ENCODE data around the gene TBC1D9. TPM values are rescaled to one million over a fixed set of nuclear protein-coding genes. Genes with fewer than 3 reads are reported as not detected.

Gene TBC1D9
- total and polyA plus RNA-seq, 2 of the 13 experiments (the other 11 are each of a cell fraction or from before 2014, with no cell fraction given): 11.9 to 12.2 TPM

- Histone ChIP-seq H3K79me2 (ENCODE audit: insufficient read depth, low read length) (no peaks in the 10 kb centered on the region), H3K4me3 (replicated peaks in 1 of 3; ENCODE audit: insufficient read depth in 1 of 3, low read depth in 2 of 3, low read length in 3 of 3) (no peak overlapping the region), H3K9ac (ENCODE audit: insufficient read depth, low read depth, low read length) (no peak overlapping the region), H3K36me3 (replicated peaks in 1 of 2; ENCODE audit: control insufficient read depth in 1 of 2, insufficient read depth in 2 of 2, low read length in 2 of 2) (peaks cover 4 to 39% of the 10 kb centered on the region in 2 experiments; a peak in 4 of 5 replicates), H3K27me3 (ENCODE audit: control insufficient read depth in 1 of 2, insufficient read depth in 2 of 2, low read length in 2 of 2) (no peaks in the 10 kb centered on the region), H4K20me1 (ENCODE audit: insufficient read depth, low read length) (no peaks in the 10 kb centered on the region), H3K27ac (ENCODE audit: extremely low read length, insufficient read depth, low read length) (no peak overlapping the region), H3K9me3 (ENCODE audit: low read length) (no peaks in the 10 kb centered on the region), H3K4me1 (ENCODE audit: insufficient read depth, low read length) (peaks cover 3% of the 10 kb centered on the region), H3K4me2 (ENCODE audit: low read depth, low read length) (no peak overlapping the region), H2AFZ (ENCODE audit: low read length) (no peak overlapping the region)
- FAIRE-seq: no peak
- WGBS (ENCODE audit: low lambda C conversion rate): 90% methylated on average over 3 of the region's 3 CpGs
- no peak for ATAC-seq
- TF ChIP-seq, protein P1, sequence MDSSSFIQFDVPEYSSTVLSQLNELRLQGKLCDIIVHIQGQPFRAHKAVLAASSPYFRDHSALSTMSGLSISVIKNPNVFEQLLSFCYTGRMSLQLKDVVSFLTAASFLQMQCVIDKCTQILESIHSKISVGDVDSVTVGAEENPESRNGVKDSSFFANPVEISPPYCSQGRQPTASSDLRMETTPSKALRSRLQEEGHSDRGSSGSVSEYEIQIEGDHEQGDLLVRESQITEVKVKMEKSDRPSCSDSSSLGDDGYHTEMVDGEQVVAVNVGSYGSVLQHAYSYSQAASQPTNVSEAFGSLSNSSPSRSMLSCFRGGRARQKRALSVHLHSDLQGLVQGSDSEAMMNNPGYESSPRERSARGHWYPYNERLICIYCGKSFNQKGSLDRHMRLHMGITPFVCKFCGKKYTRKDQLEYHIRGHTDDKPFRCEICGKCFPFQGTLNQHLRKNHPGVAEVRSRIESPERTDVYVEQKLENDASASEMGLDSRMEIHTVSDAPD (CRISPR knock-in tag; IDR thresholded peaks at IDR 0.05): no peak
- TF ChIP-seq LRRFIP1 (CRISPR knock-in tag; conservative IDR thresholded peaks at IDR 0.05) (no peak), ZNF234 (CRISPR knock-in tag; conservative IDR thresholded peaks at IDR 0.05) (no peak), IKZF4 (CRISPR knock-in tag; IDR thresholded peaks at IDR 0.05; ENCODE audit: borderline replicate concordance, low read depth, not compliant biosample characterization) (no peak), SMYD3 (CRISPR knock-in tag; IDR thresholded peaks at IDR 0.05) (no peak), ZNF484 (CRISPR knock-in tag; IDR thresholded peaks at IDR 0.05; ENCODE audit: borderline replicate concordance, low read depth) (no peak)
- intact Hi-C loops (cut with micrococcal nuclease; ENCODE audit: unreplicated experiment): no loop called here
- no TSS peak for BruUV-seq (replicated peaks)
- in situ Hi-C loops (cut with HindIII; ENCODE audit: extremely low pct_ligation_motif_present, low pct_unique_long_range_greater_than_20kb): no loop called here
- POLR2A ChIA-PET: no interaction called here
- CTCF ChIA-PET (ENCODE audit: low intra/inter-chr PET ratio, low total read pairs): no interaction called here
- DNase-seq (ENCODE audit: low spot score): no peak
Measured at GRCh38 chr4:140621161-140621560, 135.0 kb downstream of the TBC1D9 start.

Data from HepG2 (cell line).